Hematopoietic multipotent progenitor cell (in vitro differentiated cells): ENCODE data around the gene OR7D2. TPM values are rescaled to one million over a fixed set of nuclear protein-coding genes. Genes with fewer than 3 reads are reported as not detected.
"Not testable (repeated sequence)": the region's sequence is repeated elsewhere in the genome, so short reads cannot be mapped to it uniquely, and the experiment has no call there.

Experiments
- DNase-seq, 3 donors: peaks; one replicate each; pipeline ENCODE4 v3.0.0-alpha.2; 2011 to 2015; ENCODE audit warnings: low read depth in 2 of 3, low spot score in 2 of 3
- total RNA-seq: library from RNA; depleted of rRNA; stranded (reverse); fragments of >200 nt; gene quantifications from one replicate; pipeline ENCODE4 v1.2.3, GENCODE V29; 2012

Gene OR7D2
- total RNA-seq, 1 donor = 0.27 TPM

DNA sequence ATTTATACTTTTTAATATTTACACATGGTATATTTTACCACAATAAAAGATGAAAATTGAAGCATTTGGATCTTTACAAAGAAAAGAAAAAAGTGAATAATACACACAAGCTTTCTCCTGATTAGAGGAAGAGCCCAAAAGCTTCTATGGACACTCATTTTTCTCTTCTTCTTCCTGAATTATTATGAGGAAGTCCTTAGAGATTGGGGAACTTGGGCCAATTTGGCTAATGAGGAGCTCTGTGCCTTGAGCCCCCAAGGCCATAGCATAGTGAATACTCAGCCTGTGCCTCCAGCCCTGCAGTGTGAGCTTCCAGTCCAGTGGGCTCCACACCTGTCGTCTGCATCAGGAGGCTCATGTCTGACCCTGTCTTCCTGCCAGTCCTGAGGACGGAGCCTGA lies 19.3 kb downstream of the OR7D2 start:
- DNase-seq = not testable (repeated sequence)

DNA sequence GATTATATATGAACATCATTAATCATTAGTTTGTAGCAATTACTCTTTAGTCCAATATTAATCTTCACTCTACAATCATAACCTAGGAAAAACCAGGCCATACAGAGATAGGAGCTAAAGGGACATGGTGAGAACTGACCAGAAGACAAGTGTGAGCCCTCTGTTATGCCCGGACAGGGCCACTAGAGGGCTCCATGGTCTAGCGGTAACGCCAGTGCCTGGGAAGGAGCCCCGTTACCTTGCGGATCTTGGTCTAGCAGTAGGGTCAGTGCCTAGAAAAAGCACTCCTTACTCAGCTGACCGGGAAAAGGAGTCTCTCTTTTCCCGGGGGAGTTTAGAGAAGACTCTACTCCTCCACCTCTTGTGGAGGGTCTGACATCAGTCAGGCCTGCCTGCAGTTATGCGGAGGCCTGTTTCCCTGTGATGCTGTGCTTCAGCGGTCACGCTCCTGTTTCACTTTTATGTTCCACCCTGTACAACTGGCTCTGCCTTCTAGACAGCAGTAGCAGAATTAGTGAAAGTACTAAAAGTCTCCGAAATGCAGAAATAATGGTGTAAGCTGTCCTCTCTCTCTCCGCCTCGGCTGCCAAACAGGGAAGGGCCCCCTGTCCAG lies 26.8 kb downstream of the OR7D2 start:
- DNase-seq = peak; percentile 16 to 70 (median 38)

DNA sequence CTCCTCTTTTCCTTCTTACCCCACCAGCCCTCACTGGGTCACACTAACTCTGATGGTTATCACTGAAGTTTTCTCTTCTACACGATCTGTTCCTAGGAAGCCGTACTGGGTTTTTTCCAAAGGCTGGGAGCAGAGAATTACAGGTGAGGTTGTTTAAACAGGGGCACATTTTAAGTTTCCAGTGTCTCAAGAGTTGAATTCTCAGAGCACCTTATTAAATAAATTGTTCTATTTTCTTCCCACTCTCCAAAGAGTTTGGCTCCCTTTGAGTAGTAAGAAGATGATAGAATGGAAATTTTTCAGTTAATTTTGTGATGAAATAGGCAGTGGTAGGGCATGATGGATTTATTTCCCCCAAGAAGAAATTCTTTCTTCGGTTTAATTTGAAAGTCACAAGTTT lies 40.7 kb downstream of the OR7D2 start, which contains the start of gene OR7D4:
OR7D4 (minus strand) TSS at position 101 of the 400 bp plus-strand sequence. CDS start 4,752 bp downstream, outside the sequence.
- no peak for DNase-seq

Other genes starting within 250 kb of the OR7D2 start
- gene MUC16, start 168.6 kb upstream of the OR7D2 start, total RNA-seq = under 0.01 TPM
- gene OR1M1, start 91.9 kb upstream of the OR7D2 start, total RNA-seq = not detected
- not detected for gene OR7G2, start 71.5 kb upstream of the OR7D2 start, total RNA-seq
- not detected for gene OR7G1, start 63.2 kb upstream of the OR7D2 start, total RNA-seq
- gene OR7G3, start 52.0 kb upstream of the OR7D2 start, total RNA-seq = not detected
- 36.6 TPM for gene ZNF317, start 38.6 kb upstream of the OR7D2 start, total RNA-seq
- gene OR7D4, start 40.6 kb downstream of the OR7D2 start, total RNA-seq = not detected
- not detected for gene OR7E24, start 72.0 kb downstream of the OR7D2 start, total RNA-seq
- gene ZNF699, start 130.9 kb downstream of the OR7D2 start, total RNA-seq = 12.4 TPM
- gene ZNF559, start 145.2 kb downstream of the OR7D2 start, total RNA-seq = 10.8 TPM
- 0.81 TPM for gene ZNF177, start 184.0 kb downstream of the OR7D2 start, total RNA-seq